ENCODE results near the gene OSBPL1A. TPM values are rescaled to one million over a fixed set of nuclear protein-coding genes. Genes with fewer than 3 reads are reported as not detected.

The OSBPL1A gene
- total RNA-seq, 6 donors from 2014 or later, result 33.3 to 64.5 (median 55.4) TPM

DNA sequence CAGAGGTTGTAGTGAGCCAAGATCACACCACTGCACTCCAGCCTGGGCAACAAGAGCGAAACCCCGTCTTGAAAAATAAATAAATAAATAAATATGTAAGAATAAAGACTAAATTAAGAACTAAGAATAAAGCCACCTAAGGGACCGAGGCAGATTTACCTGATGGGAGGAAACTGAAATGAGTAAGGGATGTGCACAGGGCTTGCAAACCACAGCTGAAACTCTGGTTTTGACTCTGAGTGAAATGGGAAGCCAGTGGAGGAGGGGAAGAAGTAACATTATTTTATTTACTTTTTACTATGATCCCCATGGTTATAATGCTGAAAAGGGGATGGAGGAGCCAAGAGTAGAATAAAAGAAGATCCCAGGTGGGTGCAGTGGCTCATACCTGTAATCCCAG is 151.5 kb downstream of the OSBPL1A start:
- TF ChIP-seq POLR2AphosphoS5 (IDR thresholded peaks at IDR 0.05), result no peak
- TF ChIP-seq, protein P1, sequence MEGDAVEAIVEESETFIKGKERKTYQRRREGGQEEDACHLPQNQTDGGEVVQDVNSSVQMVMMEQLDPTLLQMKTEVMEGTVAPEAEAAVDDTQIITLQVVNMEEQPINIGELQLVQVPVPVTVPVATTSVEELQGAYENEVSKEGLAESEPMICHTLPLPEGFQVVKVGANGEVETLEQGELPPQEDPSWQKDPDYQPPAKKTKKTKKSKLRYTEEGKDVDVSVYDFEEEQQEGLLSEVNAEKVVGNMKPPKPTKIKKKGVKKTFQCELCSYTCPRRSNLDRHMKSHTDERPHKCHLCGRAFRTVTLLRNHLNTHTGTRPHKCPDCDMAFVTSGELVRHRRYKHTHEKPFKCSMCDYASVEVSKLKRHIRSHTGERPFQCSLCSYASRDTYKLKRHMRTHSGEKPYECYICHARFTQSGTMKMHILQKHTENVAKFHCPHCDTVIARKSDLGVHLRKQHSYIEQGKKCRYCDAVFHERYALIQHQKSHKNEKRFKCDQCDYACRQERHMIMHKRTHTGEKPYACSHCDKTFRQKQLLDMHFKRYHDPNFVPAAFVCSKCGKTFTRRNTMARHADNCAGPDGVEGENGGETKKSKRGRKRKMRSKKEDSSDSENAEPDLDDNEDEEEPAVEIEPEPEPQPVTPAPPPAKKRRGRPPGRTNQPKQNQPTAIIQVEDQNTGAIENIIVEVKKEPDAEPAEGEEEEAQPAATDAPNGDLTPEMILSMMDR (IDR thresholded peaks at IDR 0.05), result no peak
- TF ChIP-seq POLR2A (IDR thresholded peaks at IDR 0.05), result no peak
- no peak for TF ChIP-seq EP300 (IDR thresholded peaks at IDR 0.05)

DNA sequence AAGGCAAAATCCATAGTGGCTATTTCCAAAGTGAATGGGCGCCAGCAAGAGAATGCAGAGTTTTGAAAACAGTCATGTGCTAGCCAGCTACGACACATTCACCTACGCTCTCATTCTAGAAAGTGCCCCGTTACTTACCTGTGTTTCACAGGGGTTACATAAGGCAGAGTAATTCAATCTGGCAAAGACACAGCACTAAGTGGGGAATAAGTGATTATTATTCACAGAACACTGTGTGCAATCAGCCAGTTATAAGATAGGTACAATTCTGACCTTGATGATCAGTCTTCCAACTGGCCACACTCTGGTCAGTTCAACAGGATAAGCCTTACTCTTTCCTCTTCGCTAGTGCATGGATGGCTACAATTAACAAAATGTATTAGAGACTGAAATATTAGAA is 152.9 kb downstream of the OSBPL1A start:
- Histone ChIP-seq H3K27me3 (no peaks in the 10 kb centered on the region), H3K4me1 (no peaks in the 10 kb centered on the region), H3K9me3 (no peaks in the 10 kb centered on the region), H3K27ac (no peak overlapping the region), H3K4me3 (no peak overlapping the region), H3K36me3 (no peaks in the 10 kb centered on the region)
- ATAC-seq (ENCODE audit: low FRiP score in 2 of 2), result no peak
- no peak for DNase-seq
- 86 to 95% methylated on average over 5 of the region's 5 CpGs for whole genome bisulfite sequencing, 2 donors
- TF ChIP-seq, protein P1 (IDR thresholded peaks at IDR 0.05), result no peak
- TF ChIP-seq POLR2AphosphoS5 (IDR thresholded peaks at IDR 0.05) (no peak), POLR2A (IDR thresholded peaks at IDR 0.05) (no peak)

More for the DNA sequence above, 151.5 kb downstream of the OSBPL1A start:
- Histone ChIP-seq H3K4me3 (no peak overlapping the region), H3K27me3 (no peaks in the 10 kb centered on the region), H3K9me3 (no peaks in the 10 kb centered on the region), H3K27ac (no peak overlapping the region), H3K36me3 (no peaks in the 10 kb centered on the region), H3K4me1 (no peaks in the 10 kb centered on the region)
- ATAC-seq (ENCODE audit: low FRiP score in 2 of 2) (no peak), DNase-seq (no peak)
- WGBS, 2 donors, result 81 to 89% methylated on average over 3 of the region's 3 CpGs

DNA sequence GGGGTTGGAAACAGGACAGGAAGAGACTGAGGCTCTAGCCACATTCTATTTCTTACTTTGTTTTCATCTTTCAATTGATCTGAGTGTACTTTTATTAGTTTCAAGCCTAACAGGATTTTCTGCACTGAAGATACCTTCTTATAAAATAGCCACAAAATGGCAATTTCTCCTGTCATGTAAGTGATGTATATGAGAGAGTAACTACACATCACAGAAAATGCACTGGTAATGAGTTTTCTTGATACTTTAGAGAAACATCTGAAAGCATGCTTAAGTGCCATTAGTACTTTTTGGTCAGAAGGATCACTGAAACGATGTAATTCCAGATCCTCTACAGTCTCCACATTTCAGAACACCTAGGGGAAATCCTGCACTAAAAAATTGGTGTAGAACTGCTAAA is 153.9 kb downstream of the OSBPL1A start:
- no peak for DNase-seq
- Histone ChIP-seq H3K27ac (no peak overlapping the region), H3K36me3 (peaks cover 0 to 2% (median 0%) of the 10 kb centered on the region in 4 donors), H3K27me3 (no peaks in the 10 kb centered on the region), H3K4me1 (no peaks in the 10 kb centered on the region), H3K9me3 (no peaks in the 10 kb centered on the region), H3K4me3 (no peak overlapping the region)
- no peak for ATAC-seq (ENCODE audit: low FRiP score in 2 of 2)
- WGBS, 2 donors, result 65 to 72% methylated on average over 1 of the region's 1 CpG
- no peak for TF ChIP-seq EP300 (IDR thresholded peaks at IDR 0.05)
- TF ChIP-seq POLR2AphosphoS5 (IDR thresholded peaks at IDR 0.05), result no peak
- no peak for TF ChIP-seq POLR2A (IDR thresholded peaks at IDR 0.05)
- TF ChIP-seq, protein P1 (IDR thresholded peaks at IDR 0.05), result no peak

DNA sequence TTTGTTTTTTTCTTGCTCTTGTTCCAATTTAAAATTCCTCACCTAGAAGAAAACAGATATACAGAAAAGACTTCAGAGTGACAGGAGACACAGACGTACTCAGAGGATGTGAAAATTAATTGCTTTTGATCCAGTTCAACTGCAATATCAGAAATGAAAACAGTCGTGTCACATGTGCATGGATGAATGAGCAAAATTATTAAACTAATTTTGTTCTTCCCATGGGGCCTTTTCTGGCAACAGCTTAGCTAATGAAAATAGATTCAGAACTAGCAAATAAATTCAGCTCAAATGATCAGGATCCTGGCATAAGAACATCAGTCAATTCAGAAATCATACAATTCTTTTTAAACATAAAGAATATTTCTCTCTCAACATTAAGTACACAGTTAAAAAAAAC is 158.3 kb downstream of the OSBPL1A start:
- no peak for ATAC-seq (ENCODE audit: low FRiP score in 2 of 2)
- WGBS, 2 donors, result 90 to 98% methylated on average over 2 of the region's 2 CpGs
- TF ChIP-seq POLR2AphosphoS5 (IDR thresholded peaks at IDR 0.05) (no peak), EP300 (IDR thresholded peaks at IDR 0.05) (no peak), POLR2A (IDR thresholded peaks at IDR 0.05) (no peak)
- TF ChIP-seq, protein P1 (IDR thresholded peaks at IDR 0.05), result no peak

DNA sequence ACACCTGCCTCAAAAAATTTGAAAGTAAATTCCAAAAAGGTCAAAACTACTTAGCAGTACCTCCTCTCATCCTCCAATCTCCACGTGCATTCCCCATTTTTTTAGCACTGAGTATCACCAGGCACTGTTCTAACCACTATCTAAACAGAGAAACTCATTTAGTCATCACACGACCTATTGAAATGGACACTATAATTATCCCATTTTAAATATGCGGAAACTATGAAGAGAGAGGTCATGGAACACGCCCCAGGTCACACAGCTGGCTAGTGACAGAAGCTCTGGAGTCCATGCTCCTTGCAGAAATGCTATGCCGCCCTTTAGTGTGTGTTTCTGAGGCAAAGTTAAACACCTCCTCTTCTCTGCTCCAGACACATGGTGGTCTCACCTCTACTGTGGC is 159.2 kb downstream of the OSBPL1A start:
- no peak overlapping the region for H3K4me3 ChIP-seq
- no peaks in the 10 kb centered on the region for H3K4me1 ChIP-seq
- H3K36me3 ChIP-seq, result peaks cover 0 to 27% (median 3%) of the 10 kb centered on the region in 4 donors
- no peak overlapping the region for H3K27ac ChIP-seq
- no peaks in the 10 kb centered on the region for H3K9me3 ChIP-seq
- WGBS, 2 donors, result 66 to 74% methylated on average over 5 of the region's 5 CpGs
- ATAC-seq (ENCODE audit: low FRiP score in 2 of 2), result no peak
- no peaks in the 10 kb centered on the region for H3K27me3 ChIP-seq
- no peak for DNase-seq
- TF ChIP-seq POLR2A (IDR thresholded peaks at IDR 0.05) (no peak), POLR2AphosphoS5 (IDR thresholded peaks at IDR 0.05) (no peak), EP300 (IDR thresholded peaks at IDR 0.05) (no peak)
- TF ChIP-seq, protein P1 (IDR thresholded peaks at IDR 0.05), result no peak

More for the DNA sequence above, 158.3 kb downstream of the OSBPL1A start:
- Histone ChIP-seq H3K27ac (no peak overlapping the region), H3K9me3 (no peaks in the 10 kb centered on the region), H3K4me1 (no peaks in the 10 kb centered on the region), H3K27me3 (no peaks in the 10 kb centered on the region), H3K4me3 (no peak overlapping the region), H3K36me3 (peaks cover 0 to 27% (median 3%) of the 10 kb centered on the region in 4 donors)
- no peak for DNase-seq
